ENCODE measurements around the gene VDR.

The VDR gene

GRCh38 chr12:47930634-47931033, 25.8 kb upstream of the VDR start:
- Histone ChIP-seq H3K27ac (ENCODE audit: low read length) (no peak overlapping the region), H3K4me1 (ENCODE audit: low read length) (no peaks in the 10 kb centered on the region), H3K9ac (ENCODE audit: low read length) (no peak overlapping the region), H3K9me2 (replicated peaks; ENCODE audit: insufficient read depth, low read length) (no peaks in the 10 kb centered on the region), H3K27me3 (replicated peaks; ENCODE audit: insufficient read depth, low read length) (no peaks in the 10 kb centered on the region), H3K36me3 (replicated peaks; ENCODE audit: insufficient read depth, low read length) (no peaks in the 10 kb centered on the region), H4K20me1 (ENCODE audit: insufficient read depth, low read length) (no peaks in the 10 kb centered on the region), H3K79me2 (ENCODE audit: low read length) (no peaks in the 10 kb centered on the region), H3K4me2 (ENCODE audit: low read depth, low read length) (no peak overlapping the region), H3F3A (ENCODE audit: insufficient read depth, low read length) (no peaks in the 10 kb centered on the region), H3K9me3 (replicated peaks; ENCODE audit: insufficient read depth, low read length) (no peaks in the 10 kb centered on the region), H3K4me3 (ENCODE audit: low read length) (no peak overlapping the region), H2AFZ (ENCODE audit: low read length) (no peak overlapping the region)
- TF ChIP-seq EZH2 (optimal IDR thresholded peaks at IDR 0.05; ENCODE audit: low read depth, low read length): no peak
- DNase-seq: no peak

GRCh38 chr12:47927346-47927745, 22.6 kb upstream of the VDR start:
- no peak overlapping the region for H3K4me3 ChIP-seq (ENCODE audit: low read length)
- TF ChIP-seq EZH2 (optimal IDR thresholded peaks at IDR 0.05; ENCODE audit: low read depth, low read length) (no peak), CTCF (IDR thresholded peaks at IDR 0.05; ENCODE audit: low read length) (no peak), EZH2phosphoT487 (IDR thresholded peaks at IDR 0.05; ENCODE audit: low read length) (no peak)
- H3F3A ChIP-seq (ENCODE audit: insufficient read depth, low read length): no peaks in the 10 kb centered on the region
- no peak overlapping the region for H2AFZ ChIP-seq (ENCODE audit: low read length)
- no peaks in the 10 kb centered on the region for H3K79me2 ChIP-seq (ENCODE audit: low read length)
- H3K36me3 ChIP-seq (replicated peaks; ENCODE audit: insufficient read depth, low read length): no peaks in the 10 kb centered on the region
- H3K27me3 ChIP-seq (replicated peaks; ENCODE audit: insufficient read depth, low read length): no peaks in the 10 kb centered on the region
- H3K9ac ChIP-seq (ENCODE audit: low read length): no peak overlapping the region
- 0 out of 2 replicates have a peak, but pooled peaks cover 3% of the 10 kb centered on the region for H3K4me1 ChIP-seq (ENCODE audit: low read length)
- H3K27ac ChIP-seq (ENCODE audit: low read length): no peak overlapping the region
- no peak overlapping the region for H3K4me2 ChIP-seq (ENCODE audit: low read depth, low read length)
- DNase-seq: no peak
- H4K20me1 ChIP-seq (ENCODE audit: insufficient read depth, low read length): no peaks in the 10 kb centered on the region
- no peaks in the 10 kb centered on the region for H3K9me3 ChIP-seq (replicated peaks; ENCODE audit: insufficient read depth, low read length)
- no peaks in the 10 kb centered on the region for H3K9me2 ChIP-seq (replicated peaks; ENCODE audit: insufficient read depth, low read length)

GRCh38 chr12:47921907-47922306, 17.1 kb upstream of the VDR start:
- Histone ChIP-seq H3K4me2 (ENCODE audit: low read depth, low read length) (no peak overlapping the region), H3K36me3 (replicated peaks; ENCODE audit: insufficient read depth, low read length) (no peaks in the 10 kb centered on the region), H3K9me3 (replicated peaks; ENCODE audit: insufficient read depth, low read length) (no peaks in the 10 kb centered on the region), H4K20me1 (ENCODE audit: insufficient read depth, low read length) (no peaks in the 10 kb centered on the region), H3K27me3 (replicated peaks; ENCODE audit: insufficient read depth, low read length) (no peaks in the 10 kb centered on the region), H3K79me2 (ENCODE audit: low read length) (no peaks in the 10 kb centered on the region), H3F3A (ENCODE audit: insufficient read depth, low read length) (no peaks in the 10 kb centered on the region), H3K9ac (ENCODE audit: low read length) (no peak overlapping the region), H2AFZ (ENCODE audit: low read length) (no peak overlapping the region), H3K4me3 (ENCODE audit: low read length) (no peak overlapping the region), H3K27ac (ENCODE audit: low read length) (no peak overlapping the region), H3K4me1 (ENCODE audit: low read length) (0 out of 2 replicates have a peak, but pooled peaks cover 3% of the 10 kb centered on the region), H3K9me2 (replicated peaks; ENCODE audit: insufficient read depth, low read length) (no peaks in the 10 kb centered on the region)
- TF ChIP-seq CTCF (IDR thresholded peaks at IDR 0.05; ENCODE audit: low read length) (no peak), EZH2 (optimal IDR thresholded peaks at IDR 0.05; ENCODE audit: low read depth, low read length) (no peak), EZH2phosphoT487 (IDR thresholded peaks at IDR 0.05; ENCODE audit: low read length) (no peak)
- DNase-seq: no peak

- Histone ChIP-seq H2AFZ (ENCODE audit: low read length) (no peak overlapping the region), H3K4me3 (ENCODE audit: low read length) (no peak overlapping the region), H3K9me3 (replicated peaks; ENCODE audit: insufficient read depth, low read length) (no peaks in the 10 kb centered on the region), H3K27ac (ENCODE audit: low read length) (no peak overlapping the region), H3K4me2 (ENCODE audit: low read depth, low read length) (no peak overlapping the region), H3K79me2 (ENCODE audit: low read length) (no peaks in the 10 kb centered on the region), H3K9ac (ENCODE audit: low read length) (no peak overlapping the region), H3K9me2 (replicated peaks; ENCODE audit: insufficient read depth, low read length) (no peaks in the 10 kb centered on the region), H3K4me1 (ENCODE audit: low read length) (0 out of 2 replicates have a peak, but pooled peaks cover 3% of the 10 kb centered on the region), H3F3A (ENCODE audit: insufficient read depth, low read length) (no peaks in the 10 kb centered on the region), H4K20me1 (ENCODE audit: insufficient read depth, low read length) (no peaks in the 10 kb centered on the region), H3K36me3 (replicated peaks; ENCODE audit: insufficient read depth, low read length) (no peaks in the 10 kb centered on the region), H3K27me3 (replicated peaks; ENCODE audit: insufficient read depth, low read length) (no peaks in the 10 kb centered on the region)
- DNase-seq: no peak
- no peak for TF ChIP-seq EZH2 (optimal IDR thresholded peaks at IDR 0.05; ENCODE audit: low read depth, low read length)
- no peak for TF ChIP-seq CTCF (IDR thresholded peaks at IDR 0.05; ENCODE audit: low read length)
- no peak for TF ChIP-seq EZH2phosphoT487 (IDR thresholded peaks at IDR 0.05; ENCODE audit: low read length)
These were observed 16.1 kb upstream of the VDR start for GRCh38 chr12:47920913-47921312.
